Measurements from ENCODE around the gene RUVBL1. TPM values are rescaled to one million over a fixed set of nuclear protein-coding genes. Genes with fewer than 3 reads are reported as not detected.

The RUVBL1 gene
- total RNA-seq, 2 experiments from 2014 or later = 71.6 to 73.1 TPM

- H3K4me3 Mint-ChIP-seq = no peak overlapping the region
- CTCF ChIA-PET = interaction anchor here (1.0 to 3.6 kb wide), 2 partner anchors 12 to 16 kb away, joined by 3 to 19 read pairs; no protein-coding TSS in a partner anchor
- intact Hi-C loops (cut with micrococcal nuclease) = loop anchor here (10.0 kb wide), 2 partner anchors 749 to 1389 kb away; partner anchors contain the start of gene IFT122
- peaks cover 45% of the 10 kb centered on the region for H3K36me3 Mint-ChIP-seq (ENCODE audit: low read depth)
- no peaks in the 10 kb centered on the region for H3K27me3 Mint-ChIP-seq (ENCODE audit: low read depth)
- H3K9me3 Mint-ChIP-seq = no peaks in the 10 kb centered on the region
- no peak overlapping the region for H3K27ac Mint-ChIP-seq
- no peak for DNase-seq
- H3K4me1 Mint-ChIP-seq (ENCODE audit: low read depth) = peaks cover 36% of the 10 kb centered on the region
Measured at GRCh38 chr3:128056258-128056657, 67.4 kb downstream of the RUVBL1 start.

GRCh38 chr3:128054367-128054766, 69.2 kb downstream of the RUVBL1 start:
- H3K4me1 Mint-ChIP-seq (ENCODE audit: low read depth) = peaks cover 40% of the 10 kb centered on the region
- H3K27ac Mint-ChIP-seq = peak overlapping the region; percentile 25
- H3K4me3 Mint-ChIP-seq = peak overlapping the region; percentile 91
- peaks cover 32% of the 10 kb centered on the region for H3K36me3 Mint-ChIP-seq (ENCODE audit: low read depth)
- no peaks in the 10 kb centered on the region for H3K27me3 Mint-ChIP-seq (ENCODE audit: low read depth)
- DNase-seq = no peak
- intact Hi-C loops (cut with micrococcal nuclease) = loop anchor here (5.0 to 10.0 kb wide), 3 partner anchors 477 to 1390 kb away; partner anchors contain the start of gene IFT122
- CTCF ChIA-PET = interaction anchor here (1.1 kb wide), 1 partner anchor 14 kb away, joined by 3 read pairs; no protein-coding TSS in a partner anchor
- H3K9me3 Mint-ChIP-seq = no peaks in the 10 kb centered on the region

GRCh38 chr3:128053614-128054013, 70.0 kb downstream of the RUVBL1 start:
- no peak for DNase-seq
- H3K9me3 Mint-ChIP-seq = no peaks in the 10 kb centered on the region
- CTCF ChIA-PET = interaction anchor here (1.1 kb wide), 1 partner anchor 14 kb away, joined by 3 read pairs; no protein-coding TSS in a partner anchor
- H3K36me3 Mint-ChIP-seq (ENCODE audit: low read depth) = peaks cover 31% of the 10 kb centered on the region
- intact Hi-C loops (cut with micrococcal nuclease) = loop anchor here (2.0 to 10.0 kb wide), 5 partner anchors 381 to 1391 kb away; partner anchors contain the start of genes ABTB1, IFT122 and RAB7A
- no peaks in the 10 kb centered on the region for H3K27me3 Mint-ChIP-seq (ENCODE audit: low read depth)
- H3K4me3 Mint-ChIP-seq = peak overlapping the region; percentile 91
- H3K27ac Mint-ChIP-seq = peak overlapping the region; percentile 6
- peaks cover 40% of the 10 kb centered on the region for H3K4me1 Mint-ChIP-seq (ENCODE audit: low read depth)

- peak; percentile 6 for DNase-seq
- peak overlapping the region; percentile 91 for H3K4me3 Mint-ChIP-seq
- CTCF ChIA-PET = no interaction called here
- peaks cover 40% of the 10 kb centered on the region for H3K4me1 Mint-ChIP-seq (ENCODE audit: low read depth)
- H3K27me3 Mint-ChIP-seq (ENCODE audit: low read depth) = no peaks in the 10 kb centered on the region
- H3K36me3 Mint-ChIP-seq (ENCODE audit: low read depth) = peaks cover 31% of the 10 kb centered on the region
- H3K9me3 Mint-ChIP-seq = no peaks in the 10 kb centered on the region
- intact Hi-C loops (cut with micrococcal nuclease) = loop anchor here (1.0 to 10.0 kb wide), 9 partner anchors 23 to 1392 kb away; partner anchors contain the start of genes ABTB1, EEFSEC, IFT122 and MCM2
- H3K27ac Mint-ChIP-seq = peak overlapping the region; percentile 95
Measured at GRCh38 chr3:128052595-128053351, 70.8 kb downstream of the RUVBL1 start.

- Mint-ChIP-seq H3K4me1 (ENCODE audit: low read depth) (peaks cover 40% of the 10 kb centered on the region), H3K9me3 (no peaks in the 10 kb centered on the region), H3K36me3 (ENCODE audit: low read depth) (peaks cover 30% of the 10 kb centered on the region), H3K27me3 (ENCODE audit: low read depth) (peaks cover under 1% of the 10 kb centered on the region), H3K4me3 (peak within 1 kb of the TSS; percentile 91), H3K27ac (peak within 1 kb of the TSS; percentile 95)
- intact Hi-C loops (cut with micrococcal nuclease) = loop anchor here (1.0 to 10.0 kb wide), 9 partner anchors 23 to 1393 kb away; partner anchors contain the start of genes ABTB1, EEFSEC, IFT122 and MCM2
- DNase-seq = peak; percentile 95
- CTCF ChIA-PET = no interaction called here
Measured at GRCh38 chr3:128051837-128052594, 71.6 kb downstream of the RUVBL1 start, which contains the start of gene SEC61A1. TSS of gene SEC61A1 (plus strand) at chr3:128052437. CDS start at chr3:128052553, 116 bp downstream.

GRCh38 chr3:128051459-128051836, 72.2 kb downstream of the RUVBL1 start:
- Mint-ChIP-seq H3K9me3 (no peaks in the 10 kb centered on the region), H3K36me3 (ENCODE audit: low read depth) (peaks cover 29% of the 10 kb centered on the region), H3K27ac (peak overlapping the region; percentile 74), H3K27me3 (ENCODE audit: low read depth) (peaks cover 3% of the 10 kb centered on the region), H3K4me1 (ENCODE audit: low read depth) (peaks cover 39% of the 10 kb centered on the region), H3K4me3 (peak overlapping the region; percentile 91)
- CTCF ChIA-PET = no interaction called here
- DNase-seq = no peak
- intact Hi-C loops (cut with micrococcal nuclease) = loop anchor here (5.0 to 10.0 kb wide), 3 partner anchors 474 to 1393 kb away; partner anchors contain the start of gene IFT122

- no peaks in the 10 kb centered on the region for H3K9me3 Mint-ChIP-seq
- DNase-seq = no peak
- H3K27ac Mint-ChIP-seq = no peak overlapping the region
- no peak overlapping the region for H3K4me3 Mint-ChIP-seq
- peaks cover 37% of the 10 kb centered on the region for H3K4me1 Mint-ChIP-seq (ENCODE audit: low read depth)
- peaks cover 24% of the 10 kb centered on the region for H3K36me3 Mint-ChIP-seq (ENCODE audit: low read depth)
- intact Hi-C loops (cut with micrococcal nuclease) = loop anchor here (5.0 to 10.0 kb wide), 3 partner anchors 473 to 1394 kb away; partner anchors contain the start of gene IFT122
- H3K27me3 Mint-ChIP-seq (ENCODE audit: low read depth) = peaks cover 3% of the 10 kb centered on the region
- CTCF ChIA-PET = no interaction called here
Measured at GRCh38 chr3:128050597-128050996, 73.0 kb downstream of the RUVBL1 start.

- Mint-ChIP-seq H3K27me3 (ENCODE audit: low read depth) (peaks cover 3% of the 10 kb centered on the region), H3K27ac (no peak overlapping the region), H3K36me3 (ENCODE audit: low read depth) (no peaks in the 10 kb centered on the region), H3K4me1 (ENCODE audit: low read depth) (no peaks in the 10 kb centered on the region), H3K9me3 (no peaks in the 10 kb centered on the region), H3K4me3 (no peak overlapping the region)
- intact Hi-C loops (cut with micrococcal nuclease) = no loop called here
- no peak for DNase-seq
- CTCF ChIA-PET = interaction anchor here (0.8 kb wide), 1 partner anchor 346 kb away, joined by 3 read pairs; no protein-coding TSS in a partner anchor
Measured at GRCh38 chr3:128041344-128041743, 82.3 kb downstream of the RUVBL1 start.

GRCh38 chr3:128040660-128041059, 83.0 kb downstream of the RUVBL1 start:
- Mint-ChIP-seq H3K27me3 (ENCODE audit: low read depth) (peaks cover 3% of the 10 kb centered on the region), H3K4me3 (no peak overlapping the region), H3K9me3 (no peaks in the 10 kb centered on the region), H3K36me3 (ENCODE audit: low read depth) (no peaks in the 10 kb centered on the region), H3K4me1 (ENCODE audit: low read depth) (no peaks in the 10 kb centered on the region), H3K27ac (no peak overlapping the region)
- intact Hi-C loops (cut with micrococcal nuclease) = no loop called here
- CTCF ChIA-PET = no interaction called here
- no peak for DNase-seq

GRCh38 chr3:128040041-128040440, 83.6 kb downstream of the RUVBL1 start:
- H3K36me3 Mint-ChIP-seq (ENCODE audit: low read depth) = no peaks in the 10 kb centered on the region

GRCh38 chr3:128036119-128036518, 87.5 kb downstream of the RUVBL1 start:
- H3K9me3 Mint-ChIP-seq = no peaks in the 10 kb centered on the region
- H3K4me1 Mint-ChIP-seq (ENCODE audit: low read depth) = no peaks in the 10 kb centered on the region
- H3K4me3 Mint-ChIP-seq = no peak overlapping the region
- CTCF ChIA-PET = no interaction called here
- intact Hi-C loops (cut with micrococcal nuclease) = no loop called here
- no peaks in the 10 kb centered on the region for H3K36me3 Mint-ChIP-seq (ENCODE audit: low read depth)
- peaks cover 7% of the 10 kb centered on the region for H3K27me3 Mint-ChIP-seq (ENCODE audit: low read depth)
- no peak overlapping the region for H3K27ac Mint-ChIP-seq
- DNase-seq = no peak

More at GRCh38 chr3:128040041-128040440, 83.6 kb downstream of the RUVBL1 start:
- no peak overlapping the region for H3K4me3 Mint-ChIP-seq
- CTCF ChIA-PET = no interaction called here
- no peak for DNase-seq
- intact Hi-C loops (cut with micrococcal nuclease) = no loop called here
- H3K27ac Mint-ChIP-seq = no peak overlapping the region
- peaks cover 3% of the 10 kb centered on the region for H3K27me3 Mint-ChIP-seq (ENCODE audit: low read depth)
- H3K9me3 Mint-ChIP-seq = no peaks in the 10 kb centered on the region
- H3K4me1 Mint-ChIP-seq (ENCODE audit: low read depth) = no peaks in the 10 kb centered on the region

- Mint-ChIP-seq H3K4me3 (no peak overlapping the region), H3K27ac (no peak overlapping the region), H3K36me3 (ENCODE audit: low read depth) (no peaks in the 10 kb centered on the region), H3K27me3 (ENCODE audit: low read depth) (peaks cover 4% of the 10 kb centered on the region), H3K9me3 (no peaks in the 10 kb centered on the region), H3K4me1 (ENCODE audit: low read depth) (no peaks in the 10 kb centered on the region)
- DNase-seq = no peak
- intact Hi-C loops (cut with micrococcal nuclease) = no loop called here
- CTCF ChIA-PET = interaction anchor here (0.7 kb wide), 1 partner anchor 20 kb away, joined by 4 read pairs; no protein-coding TSS in a partner anchor
Measured at GRCh38 chr3:128033102-128033501, 90.5 kb downstream of the RUVBL1 start.
